CD14-positive monocyte (primary cell): Measurements from ENCODE around the gene MESD. TPM values are rescaled to one million over a fixed set of nuclear protein-coding genes. Genes with fewer than 3 reads are reported as not detected.

Source experiments
- DNase-seq, 3 donors: peaks; one replicate each; pipeline ENCODE4 v3.0.0-alpha.2; 2011 to 2022
- H2AFZ ChIP-seq: 2 replicates; pipeline ENCODE4 v1.6.0; 2012; ENCODE audit warnings: mild to moderate bottlenecking, low read depth, low read length, inconsistent platforms; ENCODE audit not compliant: insufficient read depth, poor library complexity, severe bottlenecking
- H3K27ac ChIP-seq, 2 donors: 1 replicate in 1 of 2; 2 replicates in 1 of 2; pipeline ENCODE4 v1.5.1; 2012 to 2013; ENCODE audit warnings: low read length in 2 of 2, control low read depth in 1 of 2, inconsistent platforms in 1 of 2, low read depth in 1 of 2, mild to moderate bottlenecking in 1 of 2
- H3K27me3 ChIP-seq, 2 donors: one replicate each; pipeline versions ENCODE4 v1.6.0 to v1.6.1; 2011 to 2013; ENCODE audit warnings: low read length in 2 of 2; ENCODE audit not compliant: control insufficient read depth in 2 of 2, insufficient read depth in 2 of 2
- H3K36me3 ChIP-seq, 2 donors: replicated peaks in 1 of 2; 1 replicate in 1 of 2; 2 replicates in 1 of 2; pipeline versions ENCODE4 v1.5.1 to v1.6.1; 2012 to 2013; ENCODE audit warnings: low read length in 2 of 2, control low read depth in 1 of 2, inconsistent platforms in 1 of 2, mild to moderate bottlenecking in 1 of 2; ENCODE audit not compliant: insufficient read depth in 2 of 2, control insufficient read depth in 1 of 2
- H3K4me1 ChIP-seq, 2 donors: 1 replicate in 1 of 2; 2 replicates in 1 of 2; pipeline versions ENCODE4 v1.5.1 to v1.6.1; 2012 to 2013; ENCODE audit warnings: low read length in 2 of 2, control low read depth in 1 of 2, inconsistent platforms in 1 of 2, mild to moderate bottlenecking in 1 of 2, moderate library complexity in 1 of 2; ENCODE audit not compliant: insufficient read depth in 2 of 2, control insufficient read depth in 1 of 2
- H3K4me2 ChIP-seq: replicated peaks from 2 replicates; pipeline ENCODE3; 2012; ENCODE audit warnings: low read length, moderate library complexity, mild to moderate bottlenecking; ENCODE audit not compliant: poor library complexity, severe bottlenecking; ENCODE audit errors: extremely low read depth
- H3K4me3 ChIP-seq, 3 experiments: fragments of 200-600 bp in 1 of 3; sonication (generic) in 1 of 3; replicated peaks in 1 of 3; 1 replicate in 2 of 3; 2 replicates in 1 of 3; pipeline ENCODE4 v1.5.1; 2011 to 2013; ENCODE audit warnings: low read length in 3 of 3, mild to moderate bottlenecking in 3 of 3, control low read depth in 2 of 3, low read depth in 2 of 3, inconsistent platforms in 1 of 3, moderate library complexity in 1 of 3
- H3K79me2 ChIP-seq: 2 replicates; pipeline ENCODE4 v1.6.0; 2012; ENCODE audit warnings: mild to moderate bottlenecking, control low read depth, inconsistent platforms, low read length, moderate library complexity; ENCODE audit not compliant: insufficient read depth
- H3K9ac ChIP-seq: 2 replicates; pipeline ENCODE4 v1.6.0; 2017; ENCODE audit warnings: low read length, mild to moderate bottlenecking; ENCODE audit not compliant: insufficient read depth, poor library complexity, severe bottlenecking
- H3K9me3 ChIP-seq, 2 donors: replicated peaks in 1 of 2; 1 replicate in 1 of 2; 2 replicates in 1 of 2; pipeline versions ENCODE4 v1.5.1 to v1.6.1; 2012 to 2013; ENCODE audit warnings: low read length in 2 of 2, control low read depth in 1 of 2; ENCODE audit not compliant: control insufficient read depth in 1 of 2, insufficient read depth in 1 of 2
- H4K20me1 ChIP-seq: 2 replicates; pipeline ENCODE4 v1.6.0; 2012; ENCODE audit warnings: mild to moderate bottlenecking, low read length, control low read depth, moderate library complexity; ENCODE audit not compliant: insufficient read depth
- H3K27ac Mint-ChIP-seq, 7 donors: one replicate each; pipeline ENCODE4 v1.8.0; 2020; ENCODE audit warnings: mild to moderate bottlenecking in 7 of 7, mixed read lengths in 7 of 7, moderate library complexity in 6 of 7, inconsistent platforms in 2 of 7
- H3K27me3 Mint-ChIP-seq, 3 donors: one replicate each; pipeline ENCODE4 v1.8.0; 2021 to 2022; ENCODE audit warnings: low read depth in 3 of 3, mild to moderate bottlenecking in 3 of 3, mixed read lengths in 3 of 3, moderate library complexity in 3 of 3, inconsistent platforms in 1 of 3
- H3K36me3 Mint-ChIP-seq, 2 donors: one replicate each; pipeline ENCODE4 v1.8.0; 2020; ENCODE audit warnings: mixed read lengths in 2 of 2, inconsistent platforms in 1 of 2, mild to moderate bottlenecking in 1 of 2
- H3K4me1 Mint-ChIP-seq: one replicate; pipeline ENCODE4 v1.8.0; 2020; ENCODE audit warnings: mild to moderate bottlenecking, mixed read lengths
- H3K4me3 Mint-ChIP-seq, 2 donors: one replicate each; pipeline ENCODE4 v1.8.0; 2020; ENCODE audit warnings: mild to moderate bottlenecking in 2 of 2, mixed read lengths in 2 of 2, moderate library complexity in 1 of 2
- H3K9me3 Mint-ChIP-seq, 7 donors: one replicate each; pipeline ENCODE4 v1.8.0; 2020 to 2022; ENCODE audit warnings: mixed read lengths in 7 of 7, mild to moderate bottlenecking in 6 of 7, moderate library complexity in 6 of 7, inconsistent platforms in 2 of 7
- CTCF ChIP-seq: fragments of 200-600 bp; IDR thresholded peaks from one replicate; pipeline ENCODE4 v1.8.0; 2022; ENCODE audit warnings: antibody characterized with exemption, mild to moderate bottlenecking
- WGBS: methylation state at CpG from one replicate; pipeline ENCODE4 v1.1.5; 2013; ENCODE audit warnings: missing lambda C conversion rate; ENCODE audit not compliant: insufficient coverage; 5-methylcytosine and 5-hydroxymethylcytosine counted together
- intact Hi-C, 2 donors: fragments of 100-400 bp; cut with micrococcal nuclease; formaldehyde crosslinking; loops; one replicate each; pipeline versions ENCODE4 v1.15.0 to v1.15.1; 2023
- polyA plus RNA-seq, 3 donors: library from polyadenylated mRNA; depleted of rRNA in 1 of 3; unstranded in 2 of 3; stranded (reverse) in 1 of 3; fragments of 300-500 nt in 2 of 3; fragments of >200 nt in 1 of 3; fragmentation: Illumina TruSeq in 2 of 3; gene quantifications; 1 replicate in 2 of 3; 2 replicates in 1 of 3; pipeline ENCODE4 v1.2.3, GENCODE V29; 2012 to 2021

MESD gene
- polyA plus RNA-seq, 3 donors: 5.6 to 15.7 (median 13.1) TPM

DNA sequence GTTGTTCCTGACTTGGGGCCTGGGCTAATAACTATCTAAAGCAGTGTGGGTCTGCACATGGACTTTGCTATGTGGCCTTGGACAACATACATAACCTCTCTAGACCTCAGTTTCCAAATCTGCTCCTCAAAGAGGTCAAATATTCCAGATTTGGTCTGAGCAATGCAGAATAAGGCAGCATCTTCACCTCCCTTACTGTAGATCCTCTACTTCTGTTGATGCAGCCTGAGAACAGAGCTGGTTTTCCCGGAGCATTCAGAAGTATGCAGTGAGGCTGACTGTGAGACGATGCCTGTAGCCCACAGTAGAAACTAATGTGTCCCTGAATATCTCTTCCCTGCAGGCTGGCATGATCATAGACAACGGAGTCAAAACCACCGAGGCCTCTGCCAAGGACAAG lies 65.3 kb downstream of the MESD start:
- H3K4me3 Mint-ChIP-seq: no peak overlapping the region
- no peaks in the 10 kb centered on the region for H3K9me3 ChIP-seq

GRCh38 chr15:80923668-80924067 lies 66.0 kb downstream of the MESD start:
- 97% methylated on average over 6 of the region's 6 CpGs for WGBS
- no peak overlapping the region for H3K27ac Mint-ChIP-seq
- intact Hi-C loops: no loop called here

More for the DNA sequence above, 65.3 kb downstream of the MESD start:
- no peak for TF ChIP-seq CTCF
- no peaks in the 10 kb centered on the region for H3K36me3 Mint-ChIP-seq
- H3K27ac ChIP-seq: no peak overlapping the region
- 100% methylated on average over 4 of the region's 4 CpGs for WGBS
- H3K4me2 ChIP-seq: no peak overlapping the region
- no peak overlapping the region for H2AFZ ChIP-seq
- no peak overlapping the region for H3K27ac Mint-ChIP-seq
- H4K20me1 ChIP-seq: no peaks in the 10 kb centered on the region
- H3K4me1 ChIP-seq: no peaks in the 10 kb centered on the region
- H3K9ac ChIP-seq: no peak overlapping the region
- peaks cover 5% of the 10 kb centered on the region for H3K4me1 Mint-ChIP-seq
- intact Hi-C loops: no loop called here
- H3K36me3 ChIP-seq: no peaks in the 10 kb centered on the region
- no peaks in the 10 kb centered on the region for H3K9me3 Mint-ChIP-seq
- H3K27me3 Mint-ChIP-seq: peaks cover 0 to 4% (median 2%) of the 10 kb centered on the region in 3 donors
- H3K27me3 ChIP-seq: no peaks in the 10 kb centered on the region
- DNase-seq: no peak
- H3K79me2 ChIP-seq: no peaks in the 10 kb centered on the region
- H3K4me3 ChIP-seq: no peak overlapping the region

More at GRCh38 chr15:80923668-80924067, 66.0 kb downstream of the MESD start:
- Histone ChIP-seq H3K27me3 (no peaks in the 10 kb centered on the region), H3K9ac (no peak overlapping the region), H3K79me2 (no peaks in the 10 kb centered on the region), H2AFZ (no peak overlapping the region), H3K4me3 (no peak overlapping the region), H3K4me1 (no peaks in the 10 kb centered on the region), H3K27ac (no peak overlapping the region), H3K36me3 (no peaks in the 10 kb centered on the region), H3K4me2 (no peak overlapping the region), H4K20me1 (no peaks in the 10 kb centered on the region), H3K9me3 (no peaks in the 10 kb centered on the region)
- DNase-seq: no peak
- Mint-ChIP-seq H3K27me3 (peaks cover 0 to 4% (median 2%) of the 10 kb centered on the region in 3 donors), H3K4me3 (no peak overlapping the region), H3K4me1 (peaks cover 5% of the 10 kb centered on the region), H3K9me3 (no peaks in the 10 kb centered on the region), H3K36me3 (no peaks in the 10 kb centered on the region)
- no peak for TF ChIP-seq CTCF
